ENCODE data around the gene CCDC30. TPM values are rescaled to one million over a fixed set of nuclear protein-coding genes. Genes with fewer than 3 reads are reported as not detected.
"Not testable (repeated sequence)": the region's sequence is repeated elsewhere in the genome, so short reads cannot be mapped to it uniquely, and the experiment has no call there.

CCDC30 gene
- total RNA-seq, 1 experiment from 2014 or later: 0.56 TPM

GRCh38 chr1:42552636-42553035 is 89.5 kb downstream of the CCDC30 start:
- Histone ChIP-seq H3K9me3 (no peaks in the 10 kb centered on the region), H3K4me3 (no peak overlapping the region), H3K27me3 (no peaks in the 10 kb centered on the region), H3K36me3 (no peaks in the 10 kb centered on the region)
- no peak for DNase-seq

GRCh38 chr1:42557230-42557851 is 94.3 kb downstream of the CCDC30 start:
- H3K4me3 ChIP-seq: no peak overlapping the region
- H3K9me3 ChIP-seq: no peaks in the 10 kb centered on the region
- H3K36me3 ChIP-seq: no peaks in the 10 kb centered on the region
- no peak for DNase-seq
- no peaks in the 10 kb centered on the region for H3K27me3 ChIP-seq

GRCh38 chr1:42567038-42567437 is 104.0 kb downstream of the CCDC30 start:
- H3K9me3 ChIP-seq: no peaks in the 10 kb centered on the region
- H3K36me3 ChIP-seq: no peaks in the 10 kb centered on the region
- H3K27me3 ChIP-seq: no peaks in the 10 kb centered on the region
- no peak overlapping the region for H3K4me3 ChIP-seq
- no peak for DNase-seq

DNA sequence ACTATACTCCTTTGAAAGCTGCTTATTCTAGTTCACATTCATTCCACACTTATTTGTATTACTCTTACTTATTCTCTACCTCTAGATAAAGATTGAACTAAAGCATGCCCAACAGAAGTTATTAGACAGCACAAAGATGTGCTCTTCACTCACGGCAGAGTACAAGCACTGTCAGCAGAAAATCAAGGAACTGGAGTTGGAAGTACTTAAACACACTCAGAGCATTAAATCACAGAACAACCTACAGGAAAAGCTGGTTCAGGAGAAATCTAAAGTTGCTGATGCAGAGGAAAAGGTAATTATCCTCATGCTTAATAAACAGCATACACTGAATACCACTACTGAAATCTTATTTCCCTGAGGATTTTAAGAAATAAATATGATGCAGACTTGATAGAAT is 113.8 kb downstream of the CCDC30 start:
- Histone ChIP-seq H3K27me3 (no peaks in the 10 kb centered on the region), H3K4me3 (no peak overlapping the region), H3K36me3 (no peaks in the 10 kb centered on the region), H3K9me3 (no peaks in the 10 kb centered on the region)
- DNase-seq: no peak

- Histone ChIP-seq H3K9me3 (peaks cover 10% of the 10 kb centered on the region), H3K36me3 (no peaks in the 10 kb centered on the region), H3K4me3 (no peak overlapping the region), H3K27me3 (no peaks in the 10 kb centered on the region)
- no peak for DNase-seq
Observed at GRCh38 chr1:42586016-42586415, 122.9 kb downstream of the CCDC30 start.

DNA sequence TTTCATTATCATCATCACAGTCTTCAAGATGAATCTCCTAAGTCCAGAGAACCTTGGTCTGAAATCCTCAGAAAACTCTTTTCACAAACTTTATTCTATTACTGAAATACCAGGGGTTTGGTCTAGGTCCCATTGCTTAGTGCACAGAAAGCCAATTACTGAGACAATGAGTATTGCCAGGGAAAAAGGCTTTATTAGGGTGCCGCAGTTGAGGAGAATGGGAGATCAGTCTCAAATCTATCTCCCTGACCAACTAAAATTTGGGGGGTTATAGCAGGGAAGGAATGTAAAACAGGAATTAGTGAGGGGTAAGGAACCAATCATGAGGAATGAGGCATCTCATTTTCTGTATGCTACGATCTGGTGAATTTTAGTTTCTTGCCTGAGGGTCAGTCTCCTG is 124.7 kb downstream of the CCDC30 start:
- no peaks in the 10 kb centered on the region for H3K27me3 ChIP-seq
- no peak overlapping the region for H3K4me3 ChIP-seq
- no peaks in the 10 kb centered on the region for H3K36me3 ChIP-seq
- H3K9me3 ChIP-seq: peaks cover 10% of the 10 kb centered on the region
- DNase-seq: no peak

DNA sequence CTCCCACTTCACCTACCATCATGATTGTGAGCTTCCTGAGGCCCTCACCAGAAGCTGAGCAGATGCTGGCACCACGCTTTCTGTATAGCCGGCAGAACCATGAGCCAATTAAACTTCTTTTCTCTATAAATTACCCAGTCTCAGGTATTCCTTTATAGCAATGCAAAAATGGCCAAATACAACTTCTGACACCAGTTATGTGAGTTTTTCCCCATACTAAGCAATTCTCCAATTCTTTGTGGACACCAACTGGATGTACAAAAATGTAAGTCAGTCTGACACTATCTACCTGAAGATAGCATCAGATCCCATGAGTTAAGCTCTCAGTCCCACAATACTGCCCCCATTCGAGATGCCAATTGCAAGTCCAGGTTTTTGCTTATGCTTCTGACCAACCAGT is 129.7 kb downstream of the CCDC30 start:
- H3K4me3 ChIP-seq: no peak overlapping the region
- no peaks in the 10 kb centered on the region for H3K36me3 ChIP-seq
- no peak for DNase-seq
- peaks cover 6% of the 10 kb centered on the region for H3K9me3 ChIP-seq
- H3K27me3 ChIP-seq: 0 out of 2 replicates have a peak, but pooled peaks cover 4% of the 10 kb centered on the region

- Histone ChIP-seq H3K4me3 (no peak overlapping the region), H3K27me3 (0 out of 2 replicates have a peak, but pooled peaks cover 4% of the 10 kb centered on the region), H3K9me3 (0 out of 2 replicates have a peak, but pooled peaks cover 3% of the 10 kb centered on the region), H3K36me3 (no peaks in the 10 kb centered on the region)
- DNase-seq: no peak
Observed at GRCh38 chr1:42593486-42594100, 130.5 kb downstream of the CCDC30 start.

DNA sequence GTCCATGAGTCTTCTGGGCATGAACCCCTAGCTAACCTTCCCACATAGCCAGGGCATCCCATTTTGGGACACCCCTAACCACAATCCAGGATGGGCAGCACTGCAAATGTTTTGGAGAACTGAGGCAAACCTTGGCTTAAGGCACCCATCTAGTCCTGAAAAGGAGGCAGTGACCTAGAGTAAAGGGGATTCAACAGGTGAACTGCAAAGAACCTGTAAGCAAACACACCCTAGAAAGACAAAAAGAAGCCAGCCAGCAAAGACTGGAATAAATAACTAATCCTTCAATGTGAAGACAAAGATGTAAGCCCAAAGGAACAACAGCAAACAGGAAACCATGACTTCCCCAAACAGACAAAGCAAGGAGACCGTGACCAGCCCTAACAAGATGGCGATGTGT is 138.4 kb downstream of the CCDC30 start:
- no peak overlapping the region for H3K4me3 ChIP-seq
- 0 out of 2 replicates have a peak, but pooled peaks cover 2% of the 10 kb centered on the region for H3K27me3 ChIP-seq
- no peaks in the 10 kb centered on the region for H3K9me3 ChIP-seq
- DNase-seq: no peak
- H3K36me3 ChIP-seq: no peaks in the 10 kb centered on the region

GRCh38 chr1:42613803-42614131 is 150.7 kb downstream of the CCDC30 start:
- H3K9me3 ChIP-seq: no peaks in the 10 kb centered on the region
- DNase-seq: no peak
- H3K4me3 ChIP-seq: no peak overlapping the region
- H3K36me3 ChIP-seq: no peaks in the 10 kb centered on the region
- no peaks in the 10 kb centered on the region for H3K27me3 ChIP-seq

- H3K9me3 ChIP-seq: no peaks in the 10 kb centered on the region
- peak; percentile 53 for DNase-seq
Observed at GRCh38 chr1:42618866-42619265, 155.8 kb downstream of the CCDC30 start.

DNA sequence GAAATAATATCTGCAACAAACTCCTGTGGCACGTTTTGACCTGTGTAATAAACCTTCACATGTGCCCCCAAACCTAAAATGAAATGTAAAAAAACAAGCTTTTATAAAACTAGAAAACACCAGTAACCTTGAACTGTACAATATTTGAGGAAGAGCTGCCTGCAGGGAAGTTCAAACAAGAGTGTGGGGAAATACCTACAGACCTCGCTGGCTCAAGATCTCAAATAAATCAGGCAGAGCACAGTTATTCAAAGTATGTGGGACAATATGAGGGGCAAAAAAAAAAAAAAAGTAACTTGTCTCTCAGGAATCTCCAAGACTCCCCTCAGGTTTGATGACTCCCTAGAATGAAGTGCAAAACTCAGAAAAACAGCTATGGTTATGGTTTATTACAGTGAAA is 157.2 kb downstream of the CCDC30 start:
- H3K27me3 ChIP-seq: peaks cover 4% of the 10 kb centered on the region; the same call in 1 of the 2 replicates
- no peak overlapping the region for H3K4me3 ChIP-seq
- H3K36me3 ChIP-seq: no peaks in the 10 kb centered on the region
- DNase-seq: no peak
- no peaks in the 10 kb centered on the region for H3K9me3 ChIP-seq

More at GRCh38 chr1:42618866-42619265, 155.8 kb downstream of the CCDC30 start:
- H3K4me3 ChIP-seq: no peak overlapping the region
- H3K36me3 ChIP-seq: no peaks in the 10 kb centered on the region
- no peaks in the 10 kb centered on the region for H3K27me3 ChIP-seq

DNA sequence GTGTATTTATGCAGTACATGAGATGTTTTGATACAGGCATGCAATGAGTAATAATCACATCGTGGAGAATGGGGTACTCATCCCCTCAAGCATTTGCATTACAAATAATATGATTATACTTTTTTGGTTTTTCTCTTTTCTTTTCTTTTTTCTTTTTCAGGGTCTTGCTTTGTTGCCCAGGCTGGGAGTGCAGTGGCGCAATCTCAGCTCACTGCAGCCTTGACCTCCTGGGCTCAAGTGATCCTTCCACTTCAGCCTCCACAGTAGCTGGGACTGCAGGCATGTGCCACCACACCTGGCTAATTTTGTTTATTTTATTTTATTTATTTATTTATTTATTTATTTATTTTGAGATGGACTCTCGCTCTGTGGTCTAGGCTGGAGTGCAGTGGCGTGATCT is 158.1 kb downstream of the CCDC30 start:
- not testable (repeated sequence) for H3K4me3 ChIP-seq, H3K36me3 ChIP-seq, H3K9me3 ChIP-seq, DNase-seq, H3K27me3 ChIP-seq

GRCh38 chr1:42627205-42627604 is 164.1 kb downstream of the CCDC30 start:
- H3K9me3 ChIP-seq, H3K4me3 ChIP-seq, DNase-seq, H3K27me3 ChIP-seq, H3K36me3 ChIP-seq: not testable (repeated sequence)

- no peaks in the 10 kb centered on the region for H3K9me3 ChIP-seq
- DNase-seq: peak; percentile 3
- H3K36me3 ChIP-seq: no peaks in the 10 kb centered on the region
- no peak overlapping the region for H3K4me3 ChIP-seq
- no peaks in the 10 kb centered on the region for H3K27me3 ChIP-seq
Observed at GRCh38 chr1:42639116-42639515, 176.0 kb downstream of the CCDC30 start.

DNA sequence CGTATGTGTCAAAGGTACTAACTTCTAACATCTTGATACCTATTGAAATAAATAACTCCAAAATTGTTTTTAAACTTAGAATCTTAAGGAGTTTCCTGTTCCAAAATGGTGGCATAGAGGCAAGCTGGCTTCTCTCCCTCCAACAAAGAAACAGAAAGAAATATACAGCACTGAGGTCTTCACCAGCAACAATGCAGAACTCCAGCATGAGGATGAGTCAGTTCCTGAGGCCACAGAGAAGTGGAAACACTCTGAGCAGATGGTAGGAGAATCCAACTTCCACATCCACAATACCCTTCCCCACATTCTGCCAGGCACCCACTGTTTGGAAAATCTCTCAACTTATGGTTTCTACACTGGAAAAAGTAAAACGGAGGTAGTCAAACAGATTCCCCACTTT is 183.0 kb downstream of the CCDC30 start:
- DNase-seq: no peak
- H3K36me3 ChIP-seq: no peaks in the 10 kb centered on the region
- no peak overlapping the region for H3K4me3 ChIP-seq
- no peaks in the 10 kb centered on the region; the same call in none of the 2 replicates for H3K9me3 ChIP-seq
- H3K27me3 ChIP-seq: no peaks in the 10 kb centered on the region; the same call in 1 of the 2 replicates

- Histone ChIP-seq H3K4me3 (peak overlapping the region; percentile 88), H3K36me3 (peaks cover 36% of the 10 kb centered on the region), H3K9me3 (no peaks in the 10 kb centered on the region), H3K27me3 (no peaks in the 10 kb centered on the region)
- no peak for DNase-seq
Observed at GRCh38 chr1:42657201-42657600, 194.1 kb downstream of the CCDC30 start.
